Hepatocyte (in vitro differentiated cells): ENCODE data around the gene NHSL1. TPM values are rescaled to one million over a fixed set of nuclear protein-coding genes. Genes with fewer than 3 reads are reported as not detected.

Experiments used
- DNase-seq: peaks from one replicate; pipeline ENCODE4 v3.0.0-alpha.2; 2016; ENCODE audit warnings: low spot score
- H2AFZ ChIP-seq: fragments of 200-600 bp; sonication (generic); 2 replicates; pipeline ENCODE4 v1.6.0; 2016; ENCODE audit warnings: antibody characterized with exemption, mild to moderate bottlenecking
- H3K27ac ChIP-seq: fragments of 200-600 bp; sonication (generic); 2 replicates; pipeline ENCODE4 v1.5.1; 2016; ENCODE audit warnings: mild to moderate bottlenecking
- H3K27me3 ChIP-seq: fragments of 200-600 bp; sonication (generic); 2 replicates; pipeline ENCODE4 v1.6.1; 2016
- H3K36me3 ChIP-seq: fragments of 200-600 bp; sonication (generic); replicated peaks from 2 replicates; pipeline ENCODE4 v1.5.1; 2016; ENCODE audit warnings: low read depth; ENCODE audit not compliant: insufficient read depth
- H3K4me1 ChIP-seq: fragments of 200-600 bp; sonication (generic); 2 replicates; pipeline ENCODE4 v1.5.1; 2016; ENCODE audit warnings: mild to moderate bottlenecking, moderate library complexity; ENCODE audit not compliant: insufficient read depth
- H3K4me2 ChIP-seq: fragments of 200-600 bp; sonication (generic); 2 replicates; pipeline ENCODE4 v1.6.0; 2016
- H3K4me3 ChIP-seq: fragments of 200-600 bp; sonication (generic); 2 replicates; pipeline ENCODE4 v1.5.1; 2016; ENCODE audit warnings: mild to moderate bottlenecking
- H3K79me2 ChIP-seq: fragments of 200-600 bp; sonication (generic); 2 replicates; pipeline ENCODE4 v1.6.0; 2017; ENCODE audit warnings: mild to moderate bottlenecking
- H3K9me2 ChIP-seq: fragments of 200-600 bp; sonication (generic); replicated peaks from 2 replicates; pipeline ENCODE4 v1.6.0; 2017; ENCODE audit warnings: mild to moderate bottlenecking; ENCODE audit not compliant: insufficient read depth
- H3K9me3 ChIP-seq: fragments of 200-600 bp; sonication (generic); 2 replicates; pipeline ENCODE4 v1.5.1; 2016; ENCODE audit warnings: low read depth, mild to moderate bottlenecking
- H4K20me1 ChIP-seq: fragments of 200-600 bp; sonication (generic); 2 replicates; pipeline ENCODE4 v1.6.0; 2016; ENCODE audit warnings: mild to moderate bottlenecking; ENCODE audit not compliant: insufficient read depth, poor library complexity, severe bottlenecking
- CTCF ChIP-seq: fragments of 200-600 bp; sonication (generic); IDR thresholded peaks from 2 replicates; pipeline ENCODE4 v1.5.1; 2016; ENCODE audit warnings: antibody characterized with exemption, mild to moderate bottlenecking; ENCODE audit not compliant: poor library complexity
- EZH2 ChIP-seq: fragments of 200-600 bp; sonication (generic); IDR thresholded peaks from 2 replicates; pipeline ENCODE4 v1.6.1; 2016; ENCODE audit warnings: antibody characterized with exemption, mild to moderate bottlenecking, borderline replicate concordance
- EZH2phosphoT487 ChIP-seq: fragments of 200-600 bp; sonication (generic); IDR thresholded peaks from one replicate; pipeline ENCODE4 v1.6.1; 2018; ENCODE audit warnings: antibody characterized with exemption, mild to moderate bottlenecking, low read depth, moderate library complexity; ENCODE audit not compliant: unreplicated experiment, severe bottlenecking
- WGBS: methylation state at CpG from one replicate; pipeline ENCODE4 v1.1.6; 2016; ENCODE audit warnings: low lambda C conversion rate; ENCODE audit errors: missing lambda C conversion rate; 5-methylcytosine and 5-hydroxymethylcytosine counted together
- polyA plus RNA-seq: library from polyadenylated mRNA; unstranded; fragments of >200 nt; fragmentation: Nextera tagmentation; extraction: Ambion mirVana; gene quantifications from 2 replicates; pipeline ENCODE4 v1.2.1, GENCODE V29; 2016
- total RNA-seq: library from RNA; depleted of rRNA; stranded (reverse); fragments of >200 nt; gene quantifications from 2 replicates; pipeline ENCODE4 v1.2.3, GENCODE V29; 2014

NHSL1 gene
- total and polyA plus RNA-seq, 2 experiments from 2014 or later: 39.0 to 58.0 TPM

- Histone ChIP-seq H3K27me3 (no peaks in the 10 kb centered on the region), H3K9me2 (no peaks in the 10 kb centered on the region), H3K4me1 (peaks cover 41% of the 10 kb centered on the region), H3K4me3 (no peak overlapping the region), H3K36me3 (no peaks in the 10 kb centered on the region), H2AFZ (no peak overlapping the region), H4K20me1 (peaks cover under 1% of the 10 kb centered on the region), H3K27ac (peak overlapping the region; percentile 38), H3K9me3 (no peaks in the 10 kb centered on the region), H3K4me2 (peak overlapping the region; percentile 44), H3K79me2 (peaks cover 91% of the 10 kb centered on the region)
- no peak for DNase-seq
- TF ChIP-seq EZH2 (no peak), EZH2phosphoT487 (no peak)
- 49% methylated on average over 4 of the region's 4 CpGs for WGBS
Observed at GRCh38 chr6:138492113-138492512, 7.2 kb downstream of the NHSL1 start.

DNA sequence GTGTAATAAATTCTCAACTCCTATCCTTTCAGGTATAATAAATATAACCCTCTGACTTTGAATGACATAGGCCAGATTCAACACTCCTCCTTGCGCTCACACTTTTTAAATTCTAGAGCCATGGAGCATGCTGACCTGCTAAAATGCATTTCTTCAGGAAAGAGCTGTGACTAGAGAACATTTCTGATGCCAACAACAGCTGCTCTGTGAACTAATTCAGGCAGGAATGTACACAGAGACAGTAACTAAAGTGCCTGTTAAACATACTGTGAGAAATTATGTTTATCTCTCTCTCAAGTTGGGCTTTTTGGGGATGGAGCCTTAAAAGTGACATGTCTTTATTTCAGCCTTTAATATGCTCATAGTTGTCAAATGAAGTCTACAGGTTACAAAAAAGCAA, 8.3 kb downstream of the NHSL1 start:
- Histone ChIP-seq H3K27me3 (no peaks in the 10 kb centered on the region), H3K9me3 (no peaks in the 10 kb centered on the region), H3K79me2 (peaks cover 86% of the 10 kb centered on the region), H2AFZ (no peak overlapping the region), H3K4me1 (peaks cover 50% of the 10 kb centered on the region), H4K20me1 (no peaks in the 10 kb centered on the region), H3K36me3 (no peaks in the 10 kb centered on the region), H3K4me2 (no peak overlapping the region), H3K9me2 (no peaks in the 10 kb centered on the region), H3K4me3 (no peak overlapping the region), H3K27ac (peak overlapping the region; percentile 24)
- no peak for DNase-seq
- 77% methylated on average over 1 of the region's 1 CpG for WGBS
- TF ChIP-seq EZH2 (no peak), EZH2phosphoT487 (no peak), CTCF (no peak)

- Histone ChIP-seq H2AFZ (no peak overlapping the region), H3K9me3 (no peaks in the 10 kb centered on the region), H3K4me1 (peaks cover 61% of the 10 kb centered on the region), H3K27ac (peak overlapping the region; percentile 24), H3K79me2 (peaks cover 82% of the 10 kb centered on the region), H4K20me1 (no peaks in the 10 kb centered on the region), H3K36me3 (no peaks in the 10 kb centered on the region), H3K27me3 (no peaks in the 10 kb centered on the region), H3K9me2 (no peaks in the 10 kb centered on the region), H3K4me2 (no peak overlapping the region), H3K4me3 (no peak overlapping the region)
- TF ChIP-seq CTCF (no peak), EZH2phosphoT487 (no peak), EZH2 (no peak)
- WGBS: 100% methylated on average over 1 of the region's 2 CpGs
- DNase-seq: no peak
Observed at GRCh38 chr6:138489846-138490245, 9.4 kb downstream of the NHSL1 start.

DNA sequence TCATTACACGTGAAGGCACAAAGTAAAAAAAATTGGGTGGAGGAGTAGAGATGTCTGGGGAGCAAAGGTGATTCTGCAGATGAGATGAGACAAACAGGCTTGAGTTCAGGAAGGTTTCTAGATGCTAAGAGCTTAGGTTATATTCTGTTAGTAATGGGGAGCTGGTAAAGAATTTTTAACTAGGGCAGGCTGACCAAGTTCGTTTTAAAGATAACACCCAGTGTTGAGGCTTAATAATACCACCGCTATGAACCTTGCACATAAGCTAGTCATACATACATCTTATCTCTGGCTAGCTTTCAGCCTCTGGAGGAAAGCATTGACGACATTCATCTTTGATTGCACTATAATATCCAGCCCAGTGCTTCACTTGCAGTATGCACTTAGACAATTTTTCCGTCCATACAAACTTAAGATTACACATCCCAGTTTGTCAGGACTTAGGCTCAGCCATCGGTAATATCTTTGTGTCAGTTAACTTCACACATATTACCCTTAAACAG, 12.1 kb downstream of the NHSL1 start:
- Histone ChIP-seq H3K27me3 (no peaks in the 10 kb centered on the region), H3K9me2 (no peaks in the 10 kb centered on the region), H3K4me2 (peak overlapping the region; percentile 58), H3K9me3 (no peaks in the 10 kb centered on the region), H3K27ac (peak overlapping the region; percentile 91), H3K79me2 (peaks cover 83% of the 10 kb centered on the region), H3K4me3 (no peak overlapping the region), H2AFZ (no peak overlapping the region), H3K4me1 (peaks cover 45% of the 10 kb centered on the region), H3K36me3 (no peaks in the 10 kb centered on the region), H4K20me1 (no peaks in the 10 kb centered on the region)
- no peak for TF ChIP-seq EZH2phosphoT487
- TF ChIP-seq EZH2: no peak
- no peak for TF ChIP-seq CTCF
- 61% methylated on average over 6 of the region's 6 CpGs for WGBS
- DNase-seq: peak; percentile 54
